NCI-H1048 (cell line): ENCODE data around the gene DPP3.

Experiments
- DNase-seq: peaks from one replicate; lab custom pipeline; 2025; lab: John Stamatoyannopoulos, UW

DPP3 gene

DNA sequence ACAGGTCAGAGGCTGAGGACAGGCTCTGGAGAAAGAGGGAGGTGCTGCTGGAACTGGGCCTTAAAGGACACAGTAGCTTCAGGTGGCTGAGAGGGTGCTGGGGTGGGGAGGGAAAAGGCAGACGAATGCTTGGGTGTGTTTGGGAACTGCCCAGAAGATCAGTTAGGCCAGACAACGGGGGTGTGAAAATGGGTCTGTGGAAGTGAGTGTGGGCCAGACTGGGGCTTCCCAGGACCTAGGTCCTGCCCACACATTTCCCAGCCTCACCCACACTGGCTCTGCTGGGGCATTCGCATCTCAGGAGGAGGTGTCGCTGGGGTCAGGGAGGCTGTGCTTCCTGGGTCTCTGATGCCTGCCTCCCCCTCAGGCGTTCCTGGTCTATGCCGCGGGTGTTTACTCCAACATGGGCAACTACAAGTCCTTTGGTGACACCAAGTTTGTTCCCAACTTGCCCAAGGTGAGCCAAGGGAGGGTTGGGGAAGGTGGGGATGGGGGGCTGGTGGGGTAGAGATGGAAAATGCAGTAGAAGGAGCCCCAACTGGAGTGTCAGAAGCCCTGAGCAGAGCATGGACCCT is 4.7 kb downstream of the DPP3 start:
- no peak for DNase-seq

DNA sequence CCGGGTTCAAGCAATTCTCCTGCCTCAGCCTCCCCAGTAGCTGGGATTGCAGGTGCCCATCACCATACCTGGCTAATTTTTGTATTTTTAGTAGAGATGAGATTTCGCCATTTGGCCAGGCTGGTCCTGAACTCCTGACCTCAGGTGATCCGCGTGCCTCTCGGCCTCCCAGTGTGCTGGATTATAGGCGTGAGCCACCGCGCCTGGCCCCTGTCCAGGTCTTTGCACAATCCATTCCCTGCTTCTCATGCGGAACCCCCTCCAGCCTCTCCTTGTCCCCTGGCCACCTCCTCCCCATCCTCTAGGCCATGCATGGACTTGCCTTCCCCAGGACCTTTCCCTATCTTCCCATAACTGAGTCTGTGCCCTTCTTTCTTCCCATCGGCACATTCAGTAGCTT is 8.7 kb downstream of the DPP3 start:
- DNase-seq = no peak

DNA sequence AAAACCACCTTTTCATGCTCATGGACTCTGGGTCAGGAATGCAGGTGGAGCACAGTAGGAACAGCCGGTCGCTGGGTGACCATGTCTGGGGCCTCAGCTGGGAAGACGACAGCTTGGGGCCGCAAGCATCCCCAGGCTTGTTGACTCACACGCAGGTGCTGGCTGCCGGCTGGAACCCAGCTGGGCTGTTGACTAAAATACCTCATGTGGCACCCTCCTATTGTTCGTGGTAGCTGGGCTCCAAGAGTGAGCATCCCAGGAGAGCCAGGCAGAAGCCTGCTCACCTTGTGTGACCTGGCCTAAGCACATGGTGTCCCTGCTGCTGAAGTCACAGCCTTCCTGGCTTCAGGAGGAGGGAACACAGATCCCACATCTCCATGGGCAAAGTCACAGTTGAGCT is 9.4 kb downstream of the DPP3 start:
- DNase-seq = no peak

DNA sequence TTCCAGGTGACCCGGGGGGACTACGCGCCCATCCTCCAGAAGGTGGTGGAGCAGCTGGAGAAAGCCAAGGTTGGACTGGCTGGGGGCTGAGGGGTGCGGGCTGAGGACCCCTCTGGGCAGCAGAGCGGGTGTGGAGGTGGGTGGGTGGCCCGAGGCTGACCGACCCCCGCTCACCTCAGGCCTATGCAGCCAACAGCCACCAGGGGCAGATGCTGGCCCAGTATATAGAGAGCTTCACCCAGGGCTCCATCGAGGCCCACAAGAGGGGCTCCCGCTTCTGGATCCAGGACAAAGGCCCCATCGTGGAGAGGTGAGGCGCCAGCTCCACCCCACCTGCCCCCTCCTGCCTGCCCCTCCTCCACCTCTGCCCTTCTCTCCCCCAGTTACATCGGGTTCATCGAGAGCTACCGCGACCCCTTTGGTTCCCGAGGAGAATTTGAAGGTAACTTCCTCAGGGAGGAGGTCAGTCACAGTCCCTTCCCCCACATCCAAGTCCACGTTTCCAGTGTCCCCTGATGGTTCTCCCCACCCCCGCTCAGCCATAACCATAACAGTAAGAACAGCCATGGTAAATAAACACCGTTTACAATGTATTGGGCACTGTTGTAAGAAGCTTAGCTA is 11.2 kb downstream of the DPP3 start:
- no peak for DNase-seq

DNA sequence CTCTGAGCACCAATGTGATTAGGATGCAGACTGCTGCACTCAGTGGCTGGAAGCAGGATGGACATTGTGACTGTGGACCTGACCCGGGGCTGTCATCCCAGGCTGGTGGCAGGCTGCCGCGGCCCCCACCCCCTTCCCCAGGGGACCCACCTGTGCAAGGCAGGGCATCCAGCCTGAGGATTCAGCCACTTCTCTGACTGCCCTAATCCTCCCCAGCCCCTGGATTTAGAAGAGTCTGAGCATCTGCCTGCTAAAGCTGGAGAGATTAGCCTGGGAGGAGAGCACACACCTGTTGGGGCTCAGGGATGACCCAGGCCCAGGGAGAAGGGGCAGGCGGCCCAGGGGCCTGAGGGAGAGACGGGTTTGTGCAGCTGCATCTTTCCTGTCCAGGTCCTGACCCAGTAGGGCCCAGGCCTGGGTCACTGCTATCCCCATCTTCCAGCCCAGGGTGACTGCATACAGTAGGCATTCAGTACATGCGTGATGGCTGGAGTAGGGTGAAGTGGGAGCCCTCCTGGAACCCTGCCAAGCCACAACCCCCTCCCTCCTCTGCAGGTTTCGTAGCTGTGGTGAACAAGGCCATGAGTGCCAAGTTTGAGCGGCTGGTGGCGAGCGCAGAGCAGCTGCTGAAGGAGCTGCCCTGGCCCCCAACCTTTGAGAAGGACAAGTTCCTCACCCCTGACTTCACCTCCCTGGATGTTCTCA is 12.1 kb downstream of the DPP3 start:
- DNase-seq = no peak

DNA sequence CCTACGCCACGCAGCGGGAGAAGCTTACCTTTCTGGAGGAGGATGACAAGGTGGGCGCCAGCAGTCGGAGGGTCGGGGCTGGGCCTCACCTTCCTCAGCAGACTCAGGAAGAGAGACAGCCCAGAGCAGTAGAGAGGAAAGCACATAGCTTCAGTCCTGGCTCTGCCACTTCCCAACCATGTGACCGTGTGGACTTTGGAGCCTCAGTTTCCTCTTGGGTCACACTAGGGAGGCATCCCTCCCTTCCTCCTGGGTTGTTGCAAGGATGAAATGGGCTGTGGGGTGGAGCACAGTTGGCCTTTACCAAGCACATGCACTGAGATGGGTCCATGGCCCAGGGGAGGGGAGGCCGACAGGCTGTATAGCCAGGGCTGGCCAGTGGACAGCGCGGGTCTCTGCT is 12.9 kb downstream of the DPP3 start:
- no peak for DNase-seq

DNA sequence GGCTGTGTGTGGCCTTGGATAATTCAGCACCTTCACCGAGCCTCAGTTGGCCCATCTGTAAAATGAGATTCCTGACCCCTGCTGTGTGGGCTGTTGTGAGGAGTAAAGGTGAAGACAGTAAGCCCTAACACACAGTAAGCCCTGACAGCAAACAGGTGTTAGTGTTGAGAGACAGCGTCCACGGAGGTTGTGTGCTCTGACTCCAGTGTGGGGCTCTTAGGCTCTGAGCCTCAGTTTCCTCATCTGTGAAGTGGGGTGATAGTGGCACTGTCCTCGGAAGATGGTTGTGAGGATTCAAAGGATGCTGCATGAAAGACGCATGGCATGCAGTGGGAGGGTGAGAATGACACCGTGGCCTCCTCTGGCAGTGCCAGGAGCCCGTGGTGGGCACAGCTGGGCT is 14.2 kb downstream of the DPP3 start:
- DNase-seq = no peak

DNA sequence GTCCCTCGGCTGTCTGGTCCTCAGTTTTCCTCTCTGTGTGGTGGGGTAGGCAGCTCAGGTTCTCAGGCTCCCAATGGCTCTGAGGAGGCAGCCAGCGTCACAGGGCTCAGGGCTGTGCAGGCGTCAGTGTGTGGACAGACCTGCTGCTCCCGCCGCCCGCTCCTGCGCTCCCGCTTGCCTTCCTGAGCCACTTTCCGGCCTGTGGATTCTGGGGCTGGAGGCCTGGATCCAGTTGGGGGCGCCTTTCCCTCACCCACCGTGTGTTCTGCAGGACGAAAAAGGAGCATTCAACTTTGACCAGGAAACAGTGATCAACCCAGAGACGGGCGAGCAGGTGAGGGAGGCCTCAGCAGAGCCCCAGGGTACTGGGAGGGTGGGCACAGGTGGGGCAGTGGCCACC is 14.7 kb downstream of the DPP3 start:
- DNase-seq = no peak

DNA sequence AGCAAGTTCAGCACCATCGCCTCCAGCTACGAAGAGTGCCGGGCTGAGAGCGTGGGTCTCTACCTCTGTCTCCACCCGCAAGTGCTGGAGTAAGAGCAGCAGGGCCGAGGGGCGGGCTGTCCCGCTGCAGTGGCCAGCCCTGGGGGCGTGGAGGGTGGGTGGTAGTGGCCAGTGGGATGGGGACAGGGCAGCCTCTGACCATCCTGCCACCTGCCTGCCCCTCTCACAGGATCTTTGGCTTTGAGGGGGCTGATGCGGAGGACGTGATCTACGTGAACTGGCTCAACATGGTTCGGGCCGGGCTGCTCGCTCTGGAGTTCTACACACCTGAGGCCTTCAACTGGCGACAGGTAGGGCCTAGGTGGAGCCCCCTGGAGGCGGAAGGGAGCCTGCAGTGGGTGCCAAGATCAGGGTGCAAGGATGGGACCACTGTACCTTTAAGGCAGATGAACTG is 15.2 kb downstream of the DPP3 start:
- no peak for DNase-seq

DNA sequence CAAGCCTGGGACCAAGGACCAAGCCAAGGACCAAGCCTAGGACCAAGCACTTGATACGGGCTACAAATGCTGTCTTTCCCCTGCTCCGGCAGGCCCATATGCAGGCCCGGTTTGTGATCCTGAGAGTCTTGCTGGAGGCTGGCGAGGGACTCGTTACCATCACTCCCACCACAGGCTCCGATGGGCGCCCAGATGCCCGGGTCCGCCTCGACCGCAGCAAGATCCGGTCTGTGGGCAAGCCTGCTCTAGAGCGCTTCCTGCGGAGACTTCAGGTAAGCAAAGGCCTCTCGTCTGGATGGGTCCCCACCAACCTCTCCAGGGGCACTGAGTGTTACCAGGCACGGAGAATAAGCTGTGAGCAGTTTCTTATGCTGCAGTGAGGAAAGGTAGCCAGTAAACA is 17.0 kb downstream of the DPP3 start:
- no peak for DNase-seq

DNA sequence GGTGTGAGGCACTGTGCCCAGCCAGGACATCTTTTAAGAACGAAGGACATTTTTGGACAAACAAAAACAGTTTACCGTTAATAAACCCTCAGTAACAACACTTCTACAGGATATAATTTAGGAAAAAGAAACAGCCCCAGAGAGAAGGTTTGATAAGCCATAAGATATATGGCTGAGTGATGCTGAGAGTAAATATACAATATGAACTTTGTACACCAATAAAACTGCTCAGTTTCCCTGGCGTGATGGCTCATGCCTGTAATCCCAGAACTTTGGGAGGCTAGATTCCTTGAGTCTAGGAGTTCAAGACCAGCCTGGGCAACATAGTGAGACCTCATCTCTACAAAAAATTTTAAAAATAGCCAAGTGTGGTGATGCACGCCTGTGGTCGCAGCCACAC is 18.3 kb downstream of the DPP3 start:
- DNase-seq = no peak

DNA sequence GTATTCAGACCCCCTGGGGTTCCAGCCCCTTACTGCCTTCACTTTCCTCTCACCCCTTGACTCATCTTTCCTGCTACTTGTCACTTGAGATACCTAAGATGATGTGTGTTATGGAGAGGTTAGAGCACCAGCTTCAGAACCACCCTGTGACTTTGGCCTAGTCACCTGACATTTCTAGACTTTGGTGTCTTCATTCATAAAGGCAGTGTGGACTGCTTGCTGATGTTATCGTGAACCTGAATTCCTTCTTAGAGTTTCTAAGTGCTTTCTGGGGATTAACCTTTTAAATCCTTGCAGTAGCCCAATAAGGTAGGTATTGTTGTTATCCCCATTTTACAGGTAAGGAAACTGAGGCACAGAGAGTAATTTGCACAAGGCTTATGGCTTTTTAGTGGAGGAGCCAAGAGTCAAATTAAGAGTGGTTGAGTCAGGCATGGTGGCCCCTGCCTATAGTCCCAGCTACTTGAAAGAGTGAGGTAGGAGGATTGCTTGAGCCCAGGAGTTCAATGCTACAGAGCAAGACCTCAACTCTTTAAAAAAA is 25.1 kb downstream of the DPP3 start:
- DNase-seq = no peak

DNA sequence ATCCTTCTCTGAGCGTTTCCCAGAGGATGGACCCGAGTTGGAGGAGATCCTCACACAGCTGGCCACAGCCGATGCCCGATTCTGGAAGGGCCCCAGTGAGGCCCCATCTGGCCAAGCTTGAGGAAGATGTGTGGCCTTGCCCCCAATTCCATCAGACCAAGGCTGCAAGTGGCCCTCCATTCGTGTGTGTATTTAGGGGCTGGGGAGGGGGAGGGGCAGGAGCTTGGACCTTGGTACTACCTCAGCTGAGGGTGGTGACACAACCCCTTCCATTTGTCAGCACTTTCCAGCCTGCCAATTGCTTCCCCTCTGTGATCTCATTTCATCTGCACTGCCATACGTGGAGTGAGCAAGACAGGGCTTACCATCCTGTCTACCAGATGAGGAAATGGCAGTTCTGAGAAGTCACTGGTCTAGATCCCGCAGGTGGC is 28.9 kb downstream of the DPP3 start:
- DNase-seq = no peak

DNA sequence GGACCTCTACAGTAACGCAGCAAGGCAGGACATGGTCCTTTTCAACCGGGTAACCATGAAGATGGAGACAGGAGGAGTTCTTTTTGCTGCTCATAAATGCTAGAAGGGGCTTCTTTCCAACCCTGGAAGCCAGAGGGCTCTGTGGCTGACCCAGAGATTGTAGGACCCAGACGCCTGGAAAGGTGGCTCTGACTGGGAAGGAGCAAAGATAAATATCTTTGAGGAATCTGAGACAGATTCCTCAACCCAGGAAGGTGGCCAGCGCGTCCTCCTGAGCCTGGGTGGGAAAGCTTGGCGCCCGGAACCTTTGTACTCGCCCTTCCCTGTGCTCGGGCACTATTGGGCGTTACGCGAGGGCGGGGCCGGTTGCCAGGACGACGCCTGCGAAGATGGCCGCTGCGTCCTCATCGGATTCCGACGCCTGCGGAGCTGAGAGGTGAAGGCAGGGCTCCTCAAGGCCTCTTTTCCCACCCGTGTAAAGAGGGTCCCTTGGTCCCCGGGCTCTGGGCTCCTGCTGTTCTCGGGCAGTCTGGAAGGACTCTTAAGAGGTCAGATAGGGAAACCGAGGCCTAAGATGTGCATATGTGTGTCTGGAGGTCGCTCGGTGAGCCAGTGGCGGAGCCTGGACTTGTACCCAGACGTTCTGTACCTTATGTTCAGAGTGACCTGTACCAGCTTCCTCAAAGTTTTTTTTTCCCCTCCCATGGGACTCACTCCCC is 30.2 kb downstream of the DPP3 start, which contains the start of gene BBS1:
Gene BBS1 (plus strand): TSS at position 365 of the 719 bp plus-strand sequence. CDS start 25 bp downstream, at position 390.
- DNase-seq = peak; percentile 43

DNA sequence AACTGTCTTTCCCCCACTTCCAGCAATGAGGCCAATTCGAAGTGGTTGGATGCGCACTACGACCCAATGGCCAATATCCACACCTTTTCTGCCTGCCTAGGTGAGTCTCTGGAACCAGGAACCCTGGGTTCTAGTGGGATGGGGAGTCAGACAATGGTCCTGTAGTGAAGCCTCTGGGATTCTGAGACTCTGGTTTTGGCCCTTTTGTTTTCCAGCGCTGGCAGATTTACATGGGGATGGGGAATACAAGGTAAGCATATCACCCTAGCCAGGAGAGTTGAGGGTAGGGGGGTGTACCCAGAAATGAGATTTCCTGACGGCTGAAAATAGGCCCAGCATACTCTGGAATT is 30.7 kb downstream of the DPP3 start:
- DNase-seq = no peak

DNA sequence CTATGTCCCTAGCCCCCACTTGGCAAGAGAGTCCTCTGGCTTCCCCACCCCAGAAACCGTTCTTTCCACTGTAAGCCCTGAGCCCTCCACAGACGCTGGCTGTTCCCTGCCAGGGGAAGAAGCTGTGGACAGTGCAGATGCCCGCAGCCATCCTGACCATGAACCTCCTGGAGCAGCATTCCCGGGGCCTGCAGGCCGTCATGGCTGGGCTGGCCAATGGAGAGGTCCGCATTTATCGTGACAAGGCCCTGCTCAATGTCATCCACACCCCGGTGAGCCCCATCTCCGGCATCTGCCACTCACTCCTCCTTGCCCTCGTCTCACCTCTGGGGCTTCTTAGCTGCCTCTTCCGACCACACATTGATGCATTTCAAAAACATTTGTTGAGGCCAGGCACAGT is 43.4 kb downstream of the DPP3 start:
- DNase-seq = no peak

DNA sequence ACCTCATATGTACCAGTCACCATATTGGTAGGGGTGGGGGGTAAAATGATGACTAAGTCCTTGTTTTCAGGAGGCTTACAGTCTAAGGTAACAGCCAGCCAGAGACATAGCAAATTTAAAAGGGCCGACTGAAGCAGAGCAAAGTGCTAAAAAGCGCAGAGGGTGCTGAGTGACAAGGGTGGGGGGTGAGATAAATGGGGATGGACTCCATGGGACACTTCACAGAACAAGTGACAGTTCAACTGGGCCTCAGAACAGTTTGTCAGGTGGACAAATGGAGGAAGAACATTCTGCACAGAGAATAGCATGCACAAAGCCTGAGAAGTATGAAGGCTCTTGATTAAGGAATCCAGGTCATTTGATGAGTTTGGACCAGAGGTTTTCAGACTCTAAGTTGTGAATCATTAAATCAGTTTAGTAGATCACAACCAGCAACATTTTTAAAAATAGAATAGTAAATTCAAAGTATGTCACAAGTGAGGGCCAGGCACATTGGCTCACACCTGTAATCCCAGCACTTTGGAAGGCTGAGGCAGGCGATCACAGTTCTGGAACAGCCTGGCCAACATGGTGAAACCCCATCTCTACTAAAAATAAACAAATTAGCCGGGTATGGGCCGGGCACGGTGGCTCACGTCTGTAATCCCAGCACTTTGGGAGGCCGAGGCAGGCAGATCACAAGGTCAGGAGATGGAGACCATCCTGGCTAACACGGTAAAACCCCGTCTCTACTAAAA is 44.2 kb downstream of the DPP3 start:
- DNase-seq = no peak

DNA sequence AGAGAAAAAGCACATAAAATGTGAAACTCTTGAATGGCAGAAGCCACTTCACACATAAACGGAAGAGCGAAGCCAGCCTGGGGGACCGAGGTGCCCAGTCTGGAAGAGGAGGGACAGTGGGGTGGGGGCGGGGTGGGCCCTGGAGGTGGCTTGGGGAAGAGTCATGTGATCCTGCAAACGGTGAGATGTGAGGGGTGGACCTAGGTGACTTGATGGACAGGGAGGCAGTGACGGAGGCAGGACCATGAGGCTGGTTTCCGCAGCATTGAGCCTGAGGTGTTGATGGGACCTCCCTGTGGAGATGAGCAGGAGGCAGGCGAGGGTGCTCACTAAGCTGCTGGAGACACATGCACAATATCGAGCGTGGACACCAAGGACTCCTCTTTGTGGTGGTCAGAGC is 48.8 kb downstream of the DPP3 start:
- DNase-seq = no peak

DNA sequence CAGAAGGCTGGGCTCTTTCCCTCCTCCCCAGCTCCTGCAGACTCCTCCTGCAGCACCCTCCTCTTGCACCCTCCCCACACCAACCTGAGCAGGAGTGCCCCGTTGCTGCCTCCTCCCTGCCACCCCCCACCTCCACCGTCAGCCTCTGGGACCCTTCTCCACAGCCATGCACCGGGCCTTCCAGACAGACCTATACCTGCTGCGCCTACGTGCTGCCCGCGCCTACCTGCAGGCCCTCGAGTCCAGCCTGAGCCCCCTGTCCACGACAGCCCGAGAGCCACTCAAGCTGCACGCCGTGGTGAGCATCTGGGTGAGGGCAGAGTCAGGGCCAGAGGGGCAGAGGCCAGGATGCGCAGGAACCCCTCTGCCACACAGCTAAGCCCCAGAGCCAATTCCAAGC is 49.4 kb downstream of the DPP3 start:
- DNase-seq = no peak

DNA sequence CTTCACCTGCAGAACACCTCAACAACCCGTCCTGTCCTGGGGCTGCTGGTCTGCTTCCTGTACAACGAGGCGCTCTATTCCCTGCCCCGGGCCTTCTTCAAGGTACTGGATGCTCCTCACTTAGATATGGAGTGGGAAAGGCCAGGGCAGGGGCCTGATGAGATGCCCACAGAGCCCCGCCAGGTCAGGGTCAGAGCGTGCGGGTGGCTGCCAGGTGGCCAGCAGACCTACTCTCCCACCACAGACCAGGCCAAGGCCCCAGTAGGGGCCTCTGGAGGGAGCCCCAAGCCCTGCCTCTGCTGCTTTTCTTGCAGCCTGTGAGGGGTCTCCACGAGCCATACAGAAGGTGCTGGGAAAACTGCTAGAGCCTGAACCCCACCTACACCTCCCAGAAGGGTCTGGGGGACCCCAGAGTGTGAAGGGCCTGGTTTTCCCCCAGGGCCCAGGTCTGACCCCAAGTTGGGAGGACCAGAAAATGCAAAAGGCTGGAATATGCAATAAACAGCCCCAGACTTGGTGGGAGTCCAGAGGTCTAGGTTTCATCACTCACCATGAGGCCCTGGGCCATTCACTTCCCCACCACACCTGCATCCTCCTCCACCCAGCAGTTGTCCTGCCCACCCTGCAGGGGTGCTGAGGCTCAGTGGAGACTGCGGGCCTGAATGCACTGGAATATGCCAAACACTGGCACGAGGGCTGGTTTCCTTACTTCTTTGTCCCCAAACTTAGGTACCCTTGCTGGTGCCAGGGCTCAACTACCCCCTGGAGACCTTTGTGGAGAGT is 50.9 kb downstream of the DPP3 start:
- DNase-seq = no peak

DNA sequence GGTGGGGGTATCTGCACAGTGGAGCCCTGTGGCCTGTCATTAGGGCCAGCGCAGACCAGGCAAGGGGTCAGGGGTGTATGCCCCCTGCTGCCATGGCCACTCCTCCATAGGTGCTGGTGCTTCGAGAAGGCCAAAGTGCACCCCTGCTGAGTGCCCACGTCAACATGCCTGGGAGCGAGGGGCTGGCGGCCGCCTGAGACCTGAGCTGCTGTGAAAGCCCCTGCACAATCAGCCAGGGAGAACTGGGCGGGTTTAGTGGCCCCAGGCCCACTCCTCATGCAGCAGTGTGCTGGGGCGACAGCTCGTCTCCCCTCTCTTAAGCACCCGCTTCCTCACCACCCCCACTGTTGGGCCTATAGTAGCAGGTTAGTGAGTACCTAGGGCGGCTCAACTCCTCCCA is 51.6 kb downstream of the DPP3 start:
- no peak for DNase-seq
